OCI-LY7 (cell line): ENCODE data around the gene CELSR3. TPM values are rescaled to one million over a fixed set of nuclear protein-coding genes. Genes with fewer than 3 reads are reported as not detected.

Source experiments
- BruUV-seq: library from RNA; stranded (reverse); fragments of 400-500 nt; replicated peaks from 2 replicates; lab custom pipeline; 2021; lab: Mats Ljungman, UMichigan
- CTCF ChIA-PET: fragments of 300-600 bp; sonication (Branson Sonifier 250); formaldehyde crosslinking; loops from one replicate; lab custom pipeline; 2022; ENCODE audit warnings: antibody characterized with exemption; ENCODE audit not compliant: unreplicated experiment; lab: Charles Lee
- POLR2A ChIA-PET: fragments of 300-600 bp; sonication (Branson Sonifier 250); formaldehyde crosslinking; loops from one replicate; lab custom pipeline; 2022; ENCODE audit warnings: antibody characterized with exemption; lab: Charles Lee
- DNase-seq: peaks from one replicate; pipeline ENCODE4 v3.0.0-alpha.2; 2015; ENCODE audit warnings: low spot score
- H2AFZ ChIP-seq: fragments of 200-600 bp; sonication (generic), shearing (Covaris generic); 2 replicates; pipeline ENCODE4 v1.6.1; 2014; ENCODE audit warnings: mild to moderate bottlenecking, antibody characterized with exemption, low read length, moderate library complexity
- H3K27ac ChIP-seq: fragments of 200-600 bp; sonication (generic); 2 replicates; pipeline ENCODE4 v1.5.1; 2014; ENCODE audit warnings: mixed run types, low read depth, mild to moderate bottlenecking, moderate library complexity, low read length, inconsistent platforms; ENCODE audit not compliant: poor library complexity, severe bottlenecking
- H3K36me3 ChIP-seq: fragments of 200-600 bp; sonication (generic); 2 replicates; pipeline ENCODE4 v1.6.1; 2014; ENCODE audit warnings: mild to moderate bottlenecking, antibody characterized with exemption, low read length, moderate library complexity, mixed read lengths; ENCODE audit not compliant: insufficient read depth
- H3K4me1 ChIP-seq: fragments of 200-600 bp; sonication (generic); 2 replicates; pipeline ENCODE4 v1.5.1; 2014; ENCODE audit warnings: mild to moderate bottlenecking, low read length; ENCODE audit not compliant: insufficient read depth, poor library complexity, severe bottlenecking
- H3K4me2 ChIP-seq: fragments of 200-600 bp; sonication (generic); 2 replicates; pipeline ENCODE4 v1.6.1; 2014; ENCODE audit warnings: mild to moderate bottlenecking, low read length
- H3K4me3 ChIP-seq: fragments of 200-600 bp; sonication (generic); 2 replicates; pipeline ENCODE4 v1.5.1; 2014; ENCODE audit warnings: mild to moderate bottlenecking, low read depth, low read length; ENCODE audit not compliant: poor library complexity, severe bottlenecking
- H3K79me2 ChIP-seq: fragments of 200-600 bp; sonication (generic); 2 replicates; pipeline ENCODE4 v1.6.1; 2016; ENCODE audit warnings: low read depth, mild to moderate bottlenecking, low read length, moderate library complexity, mixed read lengths; ENCODE audit not compliant: insufficient read depth
- H3K9me2 ChIP-seq: fragments of 200-600 bp; sonication (generic); 2 replicates; pipeline ENCODE4 v1.6.1; 2016; ENCODE audit warnings: mild to moderate bottlenecking, low read length, mixed read lengths; ENCODE audit not compliant: insufficient read depth
- H3K9me3 ChIP-seq: fragments of 200-600 bp; sonication (generic); 2 replicates; pipeline ENCODE4 v1.6.1; 2014; ENCODE audit warnings: mild to moderate bottlenecking, mixed run types, low read length, mixed read lengths
- H4K20me1 ChIP-seq: fragments of 200-600 bp; sonication (generic); 2 replicates; pipeline ENCODE4 v1.6.1; 2014; ENCODE audit warnings: mild to moderate bottlenecking, antibody characterized with exemption, low read length, moderate library complexity, mixed read lengths; ENCODE audit not compliant: insufficient read depth
- EZH2phosphoT487 ChIP-seq: fragments of 200-600 bp; sonication (generic); IDR thresholded peaks from 2 replicates; pipeline ENCODE4 v1.6.1; 2018; ENCODE audit warnings: low read depth, borderline replicate concordance, mild to moderate bottlenecking, mixed run types, antibody characterized with exemption, low read length, moderate library complexity, mixed read lengths
- intact Hi-C: fragments of 100-400 bp; cut with micrococcal nuclease; formaldehyde crosslinking; loops from one replicate; pipeline ENCODE4 v1.10.0; 2022; ENCODE audit not compliant: unreplicated experiment
- total RNA-seq, 2 experiments: library from RNA; depleted of rRNA in 1 of 2; stranded (reverse); fragments of >200 nt in 1 of 2; shearing (Covaris generic) in 1 of 2; gene quantifications; 2 replicates each; pipeline ENCODE4 v1.2.3, GENCODE V29; 2014 to 2022
- TF ChIP-seq, protein P1 (sequence below): fragments of 200-600 bp; sonication (generic); conservative IDR thresholded peaks from 2 replicates; pipeline ENCODE4 v1.5.1; 2014; ENCODE audit warnings: mild to moderate bottlenecking, antibody characterized with exemption, low read length, moderate library complexity, mixed read lengths

Gene CELSR3
- total RNA-seq, 2 experiments from 2014 or later = 3.0 to 9.1 TPM

DNA sequence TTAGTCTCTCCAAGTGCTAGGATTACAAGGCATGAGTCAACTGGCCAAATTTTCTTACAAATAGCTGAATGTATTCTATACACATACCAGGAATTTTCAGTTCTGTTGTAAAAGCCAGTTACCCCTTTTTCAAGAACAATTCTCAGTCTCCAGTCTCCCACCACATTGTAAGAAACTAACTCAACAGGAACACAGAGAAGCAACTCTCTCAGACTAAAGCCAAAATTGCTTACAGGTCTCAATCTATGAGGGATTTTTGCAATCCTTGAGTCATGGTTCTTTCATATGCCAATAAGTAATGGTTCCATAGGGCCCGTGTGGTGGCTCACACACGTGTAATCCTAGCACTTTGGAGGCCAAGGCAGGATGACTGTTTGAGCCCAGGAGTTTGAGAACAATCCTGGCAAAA lies 45.8 kb upstream of the CELSR3 start:
- BruUV-seq = no TSS peak
- POLR2A ChIA-PET = interaction anchor here (0.5 to 0.9 kb wide), 2 partner anchors 11 to 197 kb away, joined by 3 to 4 read pairs; no protein-coding TSS in a partner anchor
- DNase-seq = no peak
- peaks cover 82% of the 10 kb centered on the region for H3K36me3 ChIP-seq
- CTCF ChIA-PET = interaction anchor here (1.2 kb wide), 1 partner anchor 8 kb away, joined by 3 read pairs; the partner anchor contains the start of gene IP6K2
- intact Hi-C loops = no loop called here
- H3K4me2 ChIP-seq = no peak overlapping the region
- H3K9me3 ChIP-seq = no peaks in the 10 kb centered on the region
- peaks cover 9% of the 10 kb centered on the region for H3K4me1 ChIP-seq
- no peaks in the 10 kb centered on the region for H3K9me2 ChIP-seq
- no peak for TF ChIP-seq EZH2phosphoT487
- TF ChIP-seq, protein P1, sequence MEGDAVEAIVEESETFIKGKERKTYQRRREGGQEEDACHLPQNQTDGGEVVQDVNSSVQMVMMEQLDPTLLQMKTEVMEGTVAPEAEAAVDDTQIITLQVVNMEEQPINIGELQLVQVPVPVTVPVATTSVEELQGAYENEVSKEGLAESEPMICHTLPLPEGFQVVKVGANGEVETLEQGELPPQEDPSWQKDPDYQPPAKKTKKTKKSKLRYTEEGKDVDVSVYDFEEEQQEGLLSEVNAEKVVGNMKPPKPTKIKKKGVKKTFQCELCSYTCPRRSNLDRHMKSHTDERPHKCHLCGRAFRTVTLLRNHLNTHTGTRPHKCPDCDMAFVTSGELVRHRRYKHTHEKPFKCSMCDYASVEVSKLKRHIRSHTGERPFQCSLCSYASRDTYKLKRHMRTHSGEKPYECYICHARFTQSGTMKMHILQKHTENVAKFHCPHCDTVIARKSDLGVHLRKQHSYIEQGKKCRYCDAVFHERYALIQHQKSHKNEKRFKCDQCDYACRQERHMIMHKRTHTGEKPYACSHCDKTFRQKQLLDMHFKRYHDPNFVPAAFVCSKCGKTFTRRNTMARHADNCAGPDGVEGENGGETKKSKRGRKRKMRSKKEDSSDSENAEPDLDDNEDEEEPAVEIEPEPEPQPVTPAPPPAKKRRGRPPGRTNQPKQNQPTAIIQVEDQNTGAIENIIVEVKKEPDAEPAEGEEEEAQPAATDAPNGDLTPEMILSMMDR = no peak
- no peak overlapping the region for H3K4me3 ChIP-seq
- peaks cover 91% of the 10 kb centered on the region for H3K79me2 ChIP-seq
- no peak overlapping the region for H2AFZ ChIP-seq
- H3K27ac ChIP-seq = no peak overlapping the region
- H4K20me1 ChIP-seq = no peaks in the 10 kb centered on the region

DNA sequence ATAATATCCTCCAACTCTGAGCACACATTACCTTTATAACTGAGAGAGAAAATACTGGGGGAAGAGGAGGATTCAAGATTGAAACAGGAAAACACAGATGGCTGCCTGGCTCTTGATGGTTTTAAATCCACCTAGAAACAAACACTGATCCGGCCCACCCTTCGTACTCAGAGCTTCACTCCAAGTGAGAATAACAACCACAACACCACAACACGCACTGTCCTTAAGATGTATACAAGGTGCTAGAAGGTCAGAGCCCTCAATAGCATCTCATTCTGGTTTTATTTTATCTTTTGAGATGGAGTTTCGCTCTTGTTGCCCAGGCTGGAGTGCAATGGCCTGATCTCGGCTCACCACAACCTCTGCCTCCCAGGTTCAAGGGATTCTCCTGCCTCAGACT lies 44.5 kb upstream of the CELSR3 start:
- no peak for DNase-seq
- H3K4me2 ChIP-seq = no peak overlapping the region
- H3K27ac ChIP-seq = no peak overlapping the region
- POLR2A ChIA-PET = interaction anchor here (0.9 kb wide), 1 partner anchor 15 kb away, joined by 3 read pairs; no protein-coding TSS in a partner anchor
- peaks cover 9% of the 10 kb centered on the region for H3K4me1 ChIP-seq
- BruUV-seq = TSS peak; percentile 15
- H3K36me3 ChIP-seq = peaks cover 81% of the 10 kb centered on the region
- H4K20me1 ChIP-seq = no peaks in the 10 kb centered on the region
- H3K4me3 ChIP-seq = no peak overlapping the region
- peaks cover 92% of the 10 kb centered on the region for H3K79me2 ChIP-seq
- no peaks in the 10 kb centered on the region for H3K9me3 ChIP-seq
- no peaks in the 10 kb centered on the region for H3K9me2 ChIP-seq
- intact Hi-C loops = no loop called here
- no peak overlapping the region for H2AFZ ChIP-seq
- CTCF ChIA-PET = no interaction called here
- no peak for TF ChIP-seq EZH2phosphoT487
- TF ChIP-seq, protein P1 = no peak

GRCh38 chr3:48702320-48702920 lies 39.7 kb upstream of the CELSR3 start:
- BruUV-seq = no TSS peak

More at GRCh38 chr3:48702320-48702920, 39.7 kb upstream of the CELSR3 start:
- peaks cover 86% of the 10 kb centered on the region for H3K36me3 ChIP-seq
- no peak overlapping the region for H3K4me2 ChIP-seq
- H3K9me2 ChIP-seq = no peaks in the 10 kb centered on the region
- TF ChIP-seq, protein P1 = no peak
- TF ChIP-seq EZH2phosphoT487 = no peak
- no peak overlapping the region for H3K27ac ChIP-seq
- H3K9me3 ChIP-seq = no peaks in the 10 kb centered on the region
- no peaks in the 10 kb centered on the region for H3K4me1 ChIP-seq
- no peak for DNase-seq
- H4K20me1 ChIP-seq = no peaks in the 10 kb centered on the region
- ChIA-PET POLR2A (interaction anchor here (0.6 to 0.7 kb wide), 2 partner anchors 18 to 316 kb away, joined by 5 to 6 read pairs; no protein-coding TSS in a partner anchor), CTCF (no interaction called here)
- H3K79me2 ChIP-seq = peaks cover 93% of the 10 kb centered on the region
- no peak overlapping the region for H2AFZ ChIP-seq
- H3K4me3 ChIP-seq = no peak overlapping the region
- intact Hi-C loops = no loop called here
